Neural cell (in vitro differentiated cells): ENCODE data around the gene AP3S2. TPM values are rescaled to one million over a fixed set of nuclear protein-coding genes. Genes with fewer than 3 reads are reported as not detected.

Source experiments
- H2AFZ ChIP-seq: fragments of 200-600, 300-800 bp; sonication (generic), shearing (Covaris generic); 2 replicates; pipeline ENCODE4 v1.6.0; 2014; ENCODE audit warnings: low read depth, mild to moderate bottlenecking, antibody characterized with exemption, low read length, moderate library complexity
- H3F3A ChIP-seq: fragments of 200-600 bp; shearing (Covaris generic); 2 replicates; pipeline ENCODE4 v1.6.1; 2016; ENCODE audit warnings: mild to moderate bottlenecking, moderate library complexity, mixed read lengths, antibody characterized with exemption, low read length; ENCODE audit not compliant: insufficient read depth, poor library complexity, severe bottlenecking
- H3K27ac ChIP-seq: fragments of 200-600, 300-800 bp; sonication (generic), shearing (Covaris generic); 2 replicates; pipeline ENCODE4 v1.5.1; 2014; ENCODE audit warnings: mild to moderate bottlenecking, low read length, moderate library complexity
- H3K27me3 ChIP-seq: fragments of 300-800, 200-600 bp; sonication (generic), shearing (Covaris generic); 2 replicates; pipeline ENCODE4 v1.6.0; 2014; ENCODE audit warnings: mild to moderate bottlenecking, low read depth, low read length, moderate library complexity; ENCODE audit not compliant: insufficient read depth
- H3K36me3 ChIP-seq: fragments of 300-800, 200-600 bp; sonication (generic), shearing (Covaris generic); 2 replicates; pipeline ENCODE4 v1.5.1; 2014; ENCODE audit warnings: mild to moderate bottlenecking, antibody characterized with exemption, low read length, moderate library complexity; ENCODE audit not compliant: insufficient read depth
- H3K4me2 ChIP-seq: fragments of 300-800, 200-600 bp; sonication (generic), shearing (Covaris generic); 2 replicates; pipeline ENCODE4 v1.6.0; 2014; ENCODE audit warnings: mild to moderate bottlenecking, low read length
- H3K4me3 ChIP-seq: fragments of 300-800, 200-600 bp; sonication (generic), shearing (Covaris generic); 2 replicates; pipeline ENCODE4 v1.5.1; 2014; ENCODE audit warnings: mild to moderate bottlenecking, low read length, moderate library complexity
- H3K79me2 ChIP-seq: fragments of 200-600 bp; shearing (Covaris generic); replicated peaks from 2 replicates; pipeline ENCODE4 v1.6.0; 2014; ENCODE audit warnings: mild to moderate bottlenecking, low read length, moderate library complexity; ENCODE audit not compliant: insufficient read depth
- H3K9ac ChIP-seq: fragments of 300-800, 200-600 bp; sonication (generic), shearing (Covaris generic); 2 replicates; pipeline ENCODE4 v1.6.1; 2016; ENCODE audit warnings: mild to moderate bottlenecking, low read length, mixed read lengths
- H3K9me2 ChIP-seq: fragments of 200-600 bp; shearing (Covaris generic); 2 replicates; pipeline ENCODE4 v1.6.1; 2016; ENCODE audit warnings: mild to moderate bottlenecking, low read length, mixed read lengths; ENCODE audit not compliant: insufficient read depth
- H3K9me3 ChIP-seq: fragments of 200-600, 300-800 bp; sonication (generic), shearing (Covaris generic); 2 replicates; pipeline ENCODE4 v1.6.1; 2016; ENCODE audit warnings: mild to moderate bottlenecking, mixed run types, low read length, moderate library complexity, mixed read lengths
- H4K20me1 ChIP-seq: fragments of 200-600 bp; shearing (Covaris generic); 2 replicates; pipeline ENCODE4 v1.6.1; 2016; ENCODE audit warnings: mild to moderate bottlenecking, mixed run types; ENCODE audit not compliant: insufficient read depth
- EP300 ChIP-seq: fragments of 450-650 bp; conservative IDR thresholded peaks from 2 replicates; pipeline ENCODE4 v1.6.1; 2014; ENCODE audit warnings: antibody characterized with exemption, mild to moderate bottlenecking, moderate library complexity; ENCODE audit not compliant: poor library complexity, severe bottlenecking
- EZH2 ChIP-seq: fragments of 200-600, 300-800 bp; shearing (Covaris generic), sonication (generic); IDR thresholded peaks from 2 replicates; pipeline ENCODE4 v1.6.1; 2014; ENCODE audit warnings: antibody characterized with exemption, low read length, borderline replicate concordance, mild to moderate bottlenecking; ENCODE audit not compliant: insufficient read depth, poor library complexity, severe bottlenecking
- MXI1 ChIP-seq: fragments of 450-650 bp; conservative IDR thresholded peaks from 2 replicates; pipeline ENCODE4 v1.6.1; 2014; ENCODE audit warnings: antibody characterized with exemption, mild to moderate bottlenecking; ENCODE audit not compliant: poor library complexity, severe bottlenecking
- POLR2AphosphoS5 ChIP-seq: IDR thresholded peaks from 2 replicates; pipeline ENCODE4 v1.6.1; 2012
- RAD21 ChIP-seq: fragments of 450-650 bp; conservative IDR thresholded peaks from 2 replicates; pipeline ENCODE4 v1.6.1; 2014; ENCODE audit warnings: antibody characterized with exemption, mild to moderate bottlenecking, moderate library complexity
- REST ChIP-seq: IDR thresholded peaks from 2 replicates; pipeline ENCODE4 v1.6.1; 2012; ENCODE audit warnings: borderline replicate concordance
- SMC3 ChIP-seq: fragments of 450-650 bp; conservative IDR thresholded peaks from 2 replicates; pipeline ENCODE4 v1.6.1; 2014; ENCODE audit warnings: antibody characterized with exemption, mild to moderate bottlenecking, moderate library complexity; ENCODE audit not compliant: poor library complexity
- TAF1 ChIP-seq: IDR thresholded peaks from 2 replicates; pipeline ENCODE4 v1.6.1; 2012; ENCODE audit warnings: low read depth
- polyA plus RNA-seq: library from polyadenylated mRNA; depleted of rRNA; stranded (reverse); fragments of >200 nt; gene quantifications from 2 replicates; pipeline ENCODE4 v1.2.3, GENCODE V29; 2014

Gene AP3S2
- polyA plus RNA-seq, 1 donor from 2014 or later: 47.6 TPM

GRCh38 chr15:89824607-89824867 is 69.3 kb downstream of the AP3S2 start:
- Histone ChIP-seq H3K27me3 (no peaks in the 10 kb centered on the region), H3K27ac (no peak overlapping the region), H4K20me1 (no peaks in the 10 kb centered on the region), H3K9me3 (no peaks in the 10 kb centered on the region), H2AFZ (no peak overlapping the region), H3K79me2 (no peaks in the 10 kb centered on the region), H3F3A (no peaks in the 10 kb centered on the region), H3K9ac (no peak overlapping the region), H3K36me3 (no peaks in the 10 kb centered on the region), H3K4me3 (no peak overlapping the region), H3K4me2 (no peak overlapping the region), H3K9me2 (no peaks in the 10 kb centered on the region)
- no peak for TF ChIP-seq MXI1
- no peak for TF ChIP-seq POLR2AphosphoS5
- TF ChIP-seq TAF1: no peak
- TF ChIP-seq REST: no peak
- no peak for TF ChIP-seq RAD21
- no peak for TF ChIP-seq EP300
- no peak for TF ChIP-seq SMC3

GRCh38 chr15:89823836-89824606 is 69.8 kb downstream of the AP3S2 start:
- Histone ChIP-seq H3K4me3 (no peak overlapping the region), H3K4me2 (no peak overlapping the region), H2AFZ (no peak overlapping the region), H3F3A (no peaks in the 10 kb centered on the region), H3K9me3 (no peaks in the 10 kb centered on the region), H3K9ac (no peak overlapping the region), H3K27ac (no peak overlapping the region), H3K36me3 (no peaks in the 10 kb centered on the region), H3K9me2 (no peaks in the 10 kb centered on the region), H4K20me1 (no peaks in the 10 kb centered on the region), H3K27me3 (no peaks in the 10 kb centered on the region), H3K79me2 (no peaks in the 10 kb centered on the region)
- no peak for TF ChIP-seq TAF1
- TF ChIP-seq EZH2: no peak
- TF ChIP-seq REST: no peak
- no peak for TF ChIP-seq MXI1
- no peak for TF ChIP-seq EP300
- no peak for TF ChIP-seq RAD21
